NCI-H2107 treated with DMSO at 0.1 percent for 48 hours (cell line): ENCODE results near the gene EFNA4.
A peak's percentile ranks its signal among the peaks of the same experiment; 100 is the strongest.
"Not testable (repeated sequence)": the region's sequence is repeated elsewhere in the genome, so short reads cannot be mapped to it uniquely, and the experiment has no call there.

Experiments
- DNase-seq: peaks from one replicate; lab custom pipeline; 2025; ENCODE audit not compliant: unreplicated experiment; lab: John Stamatoyannopoulos, UW

Gene EFNA4

DNA sequence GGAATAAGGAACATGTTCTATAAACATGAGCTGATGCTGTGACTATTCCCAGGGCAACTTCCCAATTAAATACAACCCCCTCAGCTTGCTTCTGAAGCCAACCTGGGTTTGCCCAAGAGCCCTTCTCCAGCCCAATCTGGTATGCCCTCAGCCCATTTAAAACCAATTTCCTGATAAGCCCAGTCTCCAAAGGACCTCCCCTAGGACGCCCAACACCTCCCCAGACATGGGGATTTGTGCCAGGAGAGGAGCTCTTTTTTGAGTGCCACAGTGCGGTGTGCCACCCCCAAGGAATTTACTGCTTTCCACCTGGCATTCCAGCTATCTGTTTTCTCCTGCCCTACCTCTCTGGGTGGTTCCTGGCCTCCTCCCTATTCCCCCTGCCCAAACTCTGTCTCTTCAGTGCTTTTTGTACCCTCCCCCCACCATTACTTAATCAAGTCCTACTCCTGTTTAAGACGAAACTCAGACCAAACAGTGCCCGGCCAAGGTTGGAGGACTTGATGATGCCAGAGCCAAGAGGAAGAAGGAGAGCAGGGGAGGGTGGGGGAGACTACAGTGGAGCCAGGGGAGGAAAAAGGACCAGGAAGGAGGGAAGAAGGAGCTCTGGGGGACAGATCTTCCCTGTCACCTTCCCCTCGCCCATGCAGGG is 52.7 kb downstream of the EFNA4 start:
- DNase-seq = no peak

GRCh38 chr1:155117610-155118009 is 54.1 kb downstream of the EFNA4 start:
- DNase-seq = peak; percentile 39

DNA sequence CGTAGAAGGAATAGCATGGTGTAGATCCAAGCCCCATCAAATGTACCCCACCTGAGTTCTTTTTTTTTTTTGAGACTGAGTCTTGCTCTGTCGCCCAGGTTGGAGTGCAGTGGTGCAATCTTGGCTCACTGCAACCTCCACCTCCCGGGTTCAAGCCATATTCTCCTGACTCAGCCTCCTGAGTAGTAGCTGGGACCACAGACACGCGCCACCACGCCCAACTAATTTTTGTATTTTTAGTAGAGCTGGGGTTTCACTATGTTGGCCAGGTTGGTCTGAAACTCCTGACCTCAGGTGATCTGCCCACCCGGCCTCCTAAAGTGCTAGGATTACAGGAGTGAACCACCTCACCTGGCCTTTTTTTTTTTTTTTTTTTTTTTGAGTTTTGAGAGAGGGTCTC is 54.5 kb downstream of the EFNA4 start:
- DNase-seq = not testable (repeated sequence)
